Brain microvascular endothelial cell (primary cell): Measurements from ENCODE around the gene PTGDS.

Source experiments
- DNase-seq: peaks from one replicate; pipeline ENCODE4 v3.0.0-alpha.2; 2020
- H3K27ac ChIP-seq: fragments of 250-450 bp; sonication (Bioruptor Pico); 2 replicates; pipeline ENCODE4 v1.5.1; 2020; ENCODE audit warnings: mild to moderate bottlenecking, moderate library complexity
- H3K27me3 ChIP-seq: fragments of 250-450 bp; sonication (Bioruptor Pico); replicated peaks from 2 replicates; pipeline ENCODE4 v1.5.1; 2020; ENCODE audit warnings: mild to moderate bottlenecking
- H3K36me3 ChIP-seq: fragments of 250-450 bp; sonication (Bioruptor Pico); replicated peaks from 2 replicates; pipeline ENCODE4 v1.5.1; 2020; ENCODE audit warnings: mild to moderate bottlenecking
- H3K4me3 ChIP-seq: 2 replicates; pipeline ENCODE4 v1.5.1; 2011; ENCODE audit warnings: low read depth, mild to moderate bottlenecking, control low read depth, low read length, moderate library complexity
- CTCF ChIP-seq: IDR thresholded peaks from 2 replicates; pipeline ENCODE4 v1.5.1; 2011; ENCODE audit warnings: low read depth, mild to moderate bottlenecking, moderate library complexity, low read length, control low read depth, inconsistent platforms; ENCODE audit errors: missing control alignments
- in situ Hi-C: cut with HindIII; loops from 2 replicates; pipeline ENCODE4 v1.10.0; 2017; ENCODE audit warnings: low sequenced_read_pairs, low pct_ligation_motif_present

The PTGDS gene

DNA sequence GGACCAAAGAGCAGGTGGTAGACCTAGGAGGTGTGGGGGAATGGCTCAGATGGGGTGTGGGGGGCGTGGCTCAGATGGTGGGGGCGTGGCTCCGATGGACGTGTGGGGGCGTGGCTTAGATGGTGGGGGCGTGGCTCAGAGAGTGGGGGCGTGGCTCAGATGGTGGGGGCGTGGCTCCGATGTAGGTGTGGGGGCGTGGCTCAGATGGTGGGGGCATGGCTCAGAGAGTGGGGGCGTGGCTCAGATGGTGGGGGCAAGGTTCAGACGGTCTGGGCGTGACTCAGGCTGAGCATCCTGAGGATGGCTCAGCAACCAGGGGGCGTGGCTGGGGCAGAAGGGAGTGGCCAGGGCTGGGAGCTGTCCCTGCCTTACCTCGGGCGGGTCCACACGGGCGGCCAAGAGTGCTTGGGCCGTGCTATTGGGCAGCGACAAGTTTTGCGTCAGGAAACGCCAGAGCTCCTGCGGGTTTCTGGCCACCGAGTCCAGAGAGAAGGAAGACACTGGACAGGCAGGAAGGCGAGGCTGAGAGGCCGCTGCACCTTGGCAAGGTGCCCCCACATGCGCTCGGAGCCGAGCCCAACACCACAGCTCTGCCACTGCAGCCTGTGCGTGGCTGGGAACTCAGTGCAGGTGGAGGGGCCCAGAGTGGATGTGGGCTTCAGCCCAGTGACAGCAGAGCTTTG is 44.8 kb downstream of the PTGDS start:
- Histone ChIP-seq H3K4me3 (no peak overlapping the region), H3K36me3 (peaks cover 7% of the 10 kb centered on the region), H3K27ac (no peak overlapping the region), H3K27me3 (no peaks in the 10 kb centered on the region)
- TF ChIP-seq CTCF = no peak
- peak; percentile 47 for DNase-seq
- in situ Hi-C loops = no loop called here

DNA sequence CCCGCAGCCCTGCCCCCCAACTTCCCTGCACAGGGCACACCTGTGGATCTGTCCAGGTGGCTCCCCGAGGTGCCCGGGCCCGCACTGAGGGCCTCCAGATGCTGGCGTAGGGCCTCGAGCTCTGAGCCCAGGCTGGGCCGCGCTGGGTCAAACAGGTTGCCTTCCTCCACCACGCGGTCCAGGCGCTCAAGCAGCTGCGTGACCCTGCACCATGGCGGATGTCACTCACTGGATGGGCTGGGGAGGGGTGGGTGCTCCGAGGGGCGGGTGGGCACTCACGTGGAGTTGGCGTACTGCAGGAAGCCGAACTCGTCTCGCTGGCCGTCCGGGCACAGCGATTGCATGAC is 45.3 kb downstream of the PTGDS start:
- in situ Hi-C loops = no loop called here
- no peak overlapping the region for H3K27ac ChIP-seq
- peaks cover 2% of the 10 kb centered on the region for H3K36me3 ChIP-seq
- no peak for DNase-seq
- TF ChIP-seq CTCF = no peak
- H3K4me3 ChIP-seq = no peak overlapping the region
- no peaks in the 10 kb centered on the region for H3K27me3 ChIP-seq

- no peak for DNase-seq
- no peak for TF ChIP-seq CTCF
- in situ Hi-C loops = no loop called here
- no peak overlapping the region for H3K27ac ChIP-seq
- H3K4me3 ChIP-seq = no peak overlapping the region
- H3K36me3 ChIP-seq = peaks cover 2% of the 10 kb centered on the region
- no peaks in the 10 kb centered on the region for H3K27me3 ChIP-seq
These were observed 45.9 kb downstream of the PTGDS start for GRCh38 chr9:137023157-137023556.

DNA sequence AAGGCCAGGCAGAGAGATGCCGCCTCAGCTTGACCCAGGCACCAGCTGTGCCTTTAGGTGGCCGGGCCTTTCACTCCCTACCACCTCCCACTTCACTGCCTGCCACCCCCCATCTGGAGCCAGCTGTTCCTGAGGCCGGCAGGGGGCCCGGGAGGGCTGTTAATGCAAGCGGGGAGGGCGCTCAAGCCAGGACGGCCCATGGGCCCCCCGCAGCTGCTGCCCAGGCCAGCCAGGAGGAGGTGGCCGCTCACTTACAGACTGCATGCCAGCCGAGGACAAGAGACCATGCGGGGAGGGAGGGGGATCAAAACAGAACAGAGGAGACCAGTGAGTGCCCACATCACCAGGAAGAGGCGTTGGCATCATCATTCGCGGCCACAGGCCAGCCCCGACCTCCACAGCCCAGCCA is 46.3 kb downstream of the PTGDS start:
- no peak for DNase-seq
- Histone ChIP-seq H3K27me3 (no peaks in the 10 kb centered on the region), H3K27ac (no peak overlapping the region), H3K36me3 (peaks cover 2% of the 10 kb centered on the region), H3K4me3 (no peak overlapping the region)
- in situ Hi-C loops = no loop called here
- TF ChIP-seq CTCF = peak; percentile 9

- Histone ChIP-seq H3K4me3 (no peak overlapping the region), H3K36me3 (no peaks in the 10 kb centered on the region), H3K27ac (no peak overlapping the region), H3K27me3 (no peaks in the 10 kb centered on the region)
- in situ Hi-C loops = loop anchor here (25.0 kb wide), 2 partner anchors 88 to 213 kb away; partner anchors contain the start of genes C8G, FBXW5 and RABL6
- no peak for TF ChIP-seq CTCF
- DNase-seq = no peak
These were observed 48.2 kb downstream of the PTGDS start for GRCh38 chr9:137025517-137025966.

- no peak overlapping the region for H3K27ac ChIP-seq
- in situ Hi-C loops = loop anchor here (25.0 kb wide), 2 partner anchors 89 to 214 kb away; partner anchors contain the start of genes C8G, FBXW5 and RABL6
- DNase-seq = no peak
- no peaks in the 10 kb centered on the region for H3K27me3 ChIP-seq
- TF ChIP-seq CTCF = no peak
- no peak overlapping the region for H3K4me3 ChIP-seq
- H3K36me3 ChIP-seq = no peaks in the 10 kb centered on the region
These were observed 49.1 kb downstream of the PTGDS start for GRCh38 chr9:137026384-137026783.
